H1 (cell line): ENCODE data around the gene AHNAK2. TPM values are rescaled to one million over a fixed set of nuclear protein-coding genes. Genes with fewer than 3 reads are reported as not detected.

Experiments used
- CTCF ChIA-PET: fragments of 300-600 bp; sonication (Branson Sonifier 250); formaldehyde crosslinking; loops from one replicate; lab custom pipeline; 2021; ENCODE audit not compliant: partially characterized antibody; lab: Charles Lee
- POLR2A ChIA-PET: fragments of 300-600 bp; sonication (Branson Sonifier 250); formaldehyde crosslinking; loops from one replicate; lab custom pipeline; 2021; ENCODE audit warnings: inconsistent platforms; ENCODE audit not compliant: partially characterized antibody; lab: Charles Lee
- DNase-seq, 2 experiments: peaks; one replicate each; pipeline versions ENCODE4 v3.0.0 to v3.0.0-alpha.2; 2010 to 2022; ENCODE audit warnings: low spot score in 2 of 2, low read depth in 1 of 2, mixed read lengths in 1 of 2
- FAIRE-seq: peaks from 2 replicates; lab custom pipeline; 2011; peaks lifted over from hg19 to GRCh38; lab: Jason Lieb, UNC
- H2AFZ ChIP-seq: 2 replicates; pipeline ENCODE4 v1.8.1; 2012; ENCODE audit warnings: low read length, inconsistent platforms
- H2AK5ac ChIP-seq: 2 replicates; pipeline ENCODE4 v1.6.1; 2013; ENCODE audit warnings: low read depth, low read length
- H2BK120ac ChIP-seq: replicated peaks from 2 replicates; pipeline ENCODE3; 2013; ENCODE audit warnings: low read depth, low read length, inconsistent platforms
- H2BK12ac ChIP-seq: 2 replicates; pipeline ENCODE4 v1.6.1; 2013; ENCODE audit warnings: low read depth, low read length
- H2BK15ac ChIP-seq: 2 replicates; pipeline ENCODE4 v1.6.1; 2013; ENCODE audit warnings: low read length
- H2BK20ac ChIP-seq: 2 replicates; pipeline ENCODE4 v1.6.1; 2013; ENCODE audit warnings: low read length
- H2BK5ac ChIP-seq: 2 replicates; pipeline ENCODE4 v1.6.1; 2013; ENCODE audit warnings: low read depth, low read length
- H3K14ac ChIP-seq: 2 replicates; pipeline ENCODE4 v1.6.1; 2013; ENCODE audit warnings: inconsistent platforms; ENCODE audit not compliant: insufficient read length
- H3K18ac ChIP-seq: 2 replicates; pipeline ENCODE4 v1.6.1; 2013; ENCODE audit warnings: low read length; ENCODE audit errors: extremely low read depth
- H3K23ac ChIP-seq: 2 replicates; pipeline ENCODE4 v1.6.1; 2013; ENCODE audit warnings: inconsistent platforms; ENCODE audit not compliant: insufficient read length
- H3K23me2 ChIP-seq: 2 replicates; pipeline ENCODE4 v1.6.1; 2013; ENCODE audit warnings: low read depth, low read length
- H3K27ac ChIP-seq: 2 replicates; pipeline ENCODE4 v1.6.1; 2011; ENCODE audit warnings: low read depth, low read length, inconsistent platforms
- H3K27me3 ChIP-seq, 4 experiments: replicated peaks in 1 of 4; 1 replicate in 1 of 4; 2 replicates in 3 of 4; pipeline versions ENCODE4 v1.6.1 to v1.8.1; 2011 to 2013; ENCODE audit warnings: low read length in 3 of 4, mild to moderate bottlenecking in 3 of 4, inconsistent platforms in 2 of 4, mixed read lengths in 2 of 4, moderate library complexity in 1 of 4; ENCODE audit not compliant: control insufficient read depth in 3 of 4, insufficient read depth in 3 of 4; ENCODE audit errors: extremely low read depth in 1 of 4
- H3K36me3 ChIP-seq, 4 experiments: 2 replicates each; pipeline versions ENCODE4 v1.6.1 to v1.8.1; 2011 to 2013; ENCODE audit warnings: mild to moderate bottlenecking in 4 of 4, low read length in 3 of 4, moderate library complexity in 2 of 4, control low read depth in 1 of 4, inconsistent platforms in 1 of 4; ENCODE audit not compliant: insufficient read depth in 4 of 4, control insufficient read depth in 2 of 4
- H3K4ac ChIP-seq: replicated peaks from 2 replicates; pipeline ENCODE3; 2013; ENCODE audit warnings: low read length, low read depth, mixed read lengths, inconsistent platforms; ENCODE audit not compliant: insufficient read length
- H3K4me1 ChIP-seq, 4 experiments: replicated peaks in 1 of 4; 1 replicate in 1 of 4; 2 replicates in 3 of 4; pipeline versions ENCODE4 v1.6.1 to v1.8.1; 2011 to 2013; ENCODE audit warnings: low read length in 3 of 4, inconsistent platforms in 2 of 4, mixed read lengths in 1 of 4; ENCODE audit not compliant: insufficient read depth in 4 of 4, control insufficient read depth in 3 of 4
- H3K4me2 ChIP-seq, 2 experiments: 2 replicates each; pipeline versions ENCODE4 v1.6.1 to v1.8.1; 2011 to 2013; ENCODE audit warnings: low read depth in 2 of 2, low read length in 2 of 2, control low read depth in 1 of 2, inconsistent platforms in 1 of 2, mild to moderate bottlenecking in 1 of 2; ENCODE audit not compliant: insufficient read depth in 1 of 2
- H3K4me3 ChIP-seq, 4 experiments: fragments of 200-600, 300-600 bp in 1 of 4; sonication (generic), shearing (Covaris generic), sonication (Bioruptor Twin) in 1 of 4; 2 replicates each; pipeline versions ENCODE4 v1.5.1 to v1.8.1; 2011 to 2016; ENCODE audit warnings: low read length in 4 of 4, low read depth in 3 of 4, control low read depth in 2 of 4, inconsistent platforms in 2 of 4, mild to moderate bottlenecking in 2 of 4, mixed read lengths in 1 of 4, moderate library complexity in 1 of 4; ENCODE audit not compliant: insufficient read depth in 2 of 4; ENCODE audit errors: extremely low read depth in 1 of 4
- H3K56ac ChIP-seq: replicated peaks from 2 replicates; pipeline ENCODE3; 2013; ENCODE audit warnings: low read depth, mild to moderate bottlenecking, mixed read lengths, low read length, inconsistent platforms; ENCODE audit not compliant: insufficient read length
- H3K79me1 ChIP-seq: 2 replicates; pipeline ENCODE4 v1.6.1; 2013; ENCODE audit warnings: low read depth, low read length, control low read depth
- H3K79me2 ChIP-seq, 2 experiments: 2 replicates each; pipeline versions ENCODE4 v1.6.1 to v1.8.1; 2012 to 2013; ENCODE audit warnings: low read length in 2 of 2, mild to moderate bottlenecking in 2 of 2, inconsistent platforms in 1 of 2; ENCODE audit not compliant: insufficient read depth in 2 of 2, control insufficient read depth in 1 of 2
- H3K9ac ChIP-seq, 4 experiments: replicated peaks in 1 of 4; 1 replicate in 1 of 4; 2 replicates in 3 of 4; pipeline versions ENCODE4 v1.6.1 to v1.8.1; 2011 to 2013; ENCODE audit warnings: low read depth in 3 of 4, low read length in 3 of 4, control low read depth in 2 of 4, mild to moderate bottlenecking in 2 of 4, moderate library complexity in 2 of 4, inconsistent platforms in 1 of 4; ENCODE audit errors: extremely low read depth in 1 of 4
- H3K9me3 ChIP-seq, 2 experiments: 2 replicates each; pipeline versions ENCODE4 v1.6.1 to v1.8.1; 2012 to 2013; ENCODE audit warnings: mild to moderate bottlenecking in 2 of 2, moderate library complexity in 2 of 2, control low read depth in 1 of 2, inconsistent platforms in 1 of 2, low read depth in 1 of 2, low read length in 1 of 2, mixed read lengths in 1 of 2; ENCODE audit not compliant: insufficient read depth in 2 of 2
- H4K20me1 ChIP-seq, 2 experiments: replicated peaks in 1 of 2; 2 replicates each; pipeline versions ENCODE3 to v1.8.1; 2011 to 2013; ENCODE audit warnings: inconsistent platforms in 2 of 2, low read length in 2 of 2, mild to moderate bottlenecking in 1 of 2; ENCODE audit not compliant: insufficient read depth in 2 of 2, control insufficient read depth in 1 of 2
- H4K5ac ChIP-seq: 2 replicates; pipeline ENCODE4 v1.6.1; 2013; ENCODE audit warnings: low read length, low read depth, mixed read lengths, inconsistent platforms; ENCODE audit not compliant: insufficient read length
- H4K8ac ChIP-seq: 2 replicates; pipeline ENCODE4 v1.8.0; 2013; ENCODE audit warnings: mild to moderate bottlenecking, moderate library complexity, low read length, inconsistent platforms; ENCODE audit not compliant: insufficient read depth; ENCODE audit errors: extremely low read depth
- H4K91ac ChIP-seq: replicated peaks from 2 replicates; pipeline ENCODE3; 2013; ENCODE audit warnings: low read length, mixed read lengths, inconsistent platforms; ENCODE audit not compliant: insufficient read length
- BCL11A ChIP-seq, 2 experiments: IDR thresholded peaks; one replicate each; pipeline ENCODE4 v1.6.1; 2011; ENCODE audit warnings: low read depth in 2 of 2, low read length in 2 of 2, mild to moderate bottlenecking in 2 of 2
- BRCA1 ChIP-seq: IDR thresholded peaks from 2 replicates; pipeline ENCODE4 v1.6.1; 2012; ENCODE audit warnings: low read depth, low read length, improper control_type of control experiment
- CBX5 ChIP-seq: fragments of 300-800, 300-1000 bp; sonication (generic); IDR thresholded peaks from 2 replicates; pipeline ENCODE4 v1.7.1; 2016; ENCODE audit warnings: antibody characterized with exemption, low read length, low read depth
- CHD1 ChIP-seq: IDR thresholded peaks from 2 replicates; pipeline ENCODE4 v1.6.1; 2012; ENCODE audit warnings: low read depth, low read length, improper control_type of control experiment
- EGR1 ChIP-seq: IDR thresholded peaks from 2 replicates; pipeline ENCODE4 v1.6.1; 2011; ENCODE audit warnings: low read depth, low read length, borderline replicate concordance
- GABPA ChIP-seq: IDR thresholded peaks from 2 replicates; pipeline ENCODE4 v1.6.1; 2011; ENCODE audit warnings: mild to moderate bottlenecking, low read length, moderate library complexity, borderline replicate concordance; ENCODE audit not compliant: insufficient read depth
- HDAC2 ChIP-seq, 2 experiments: fragments of 300-600 bp in 1 of 2; sonication (generic) in 1 of 2; IDR thresholded peaks; 2 replicates each; pipeline ENCODE4 v1.6.1; 2011 to 2012; ENCODE audit warnings: low read depth in 2 of 2, low read length in 2 of 2, mild to moderate bottlenecking in 2 of 2, moderate library complexity in 2 of 2, borderline replicate concordance in 1 of 2, inconsistent platforms in 1 of 2
- HDAC6 ChIP-seq: IDR thresholded peaks from one replicate; pipeline ENCODE4 v1.7.1; 2012; ENCODE audit warnings: low read depth, mild to moderate bottlenecking, inconsistent platforms, low read length, moderate library complexity
- JUN ChIP-seq: IDR thresholded peaks from 2 replicates; pipeline ENCODE4 v1.6.1; 2011; ENCODE audit warnings: low read depth, mild to moderate bottlenecking, improper control_type of control experiment, low read length
- JUND ChIP-seq: IDR thresholded peaks from 2 replicates; pipeline ENCODE4 v1.6.1; 2011; ENCODE audit warnings: mild to moderate bottlenecking, improper control_type of control experiment, low read length
- MAFK ChIP-seq: IDR thresholded peaks from 2 replicates; pipeline ENCODE4 v1.6.1; 2012; ENCODE audit warnings: low read depth, mild to moderate bottlenecking, improper control_type of control experiment, low read length
- PHF8 ChIP-seq: fragments of 200-600 bp; sonication (generic); conservative IDR thresholded peaks from 2 replicates; pipeline ENCODE4 v1.7.1; 2012; ENCODE audit warnings: low read depth, mild to moderate bottlenecking, inconsistent platforms, low read length, moderate library complexity
- POLR2AphosphoS5 ChIP-seq: IDR thresholded peaks from 2 replicates; pipeline ENCODE4 v1.6.1; 2011; ENCODE audit warnings: low read depth, low read length
- RBBP5 ChIP-seq: IDR thresholded peaks from 2 replicates; pipeline ENCODE4 v1.7.1; 2012; ENCODE audit warnings: low read depth, mild to moderate bottlenecking, inconsistent platforms, low read length, moderate library complexity, borderline replicate concordance
- TCF12 ChIP-seq: IDR thresholded peaks from 2 replicates; pipeline ENCODE4 v1.6.1; 2011; ENCODE audit warnings: low read depth, mild to moderate bottlenecking, low read length
- WGBS, 2 experiments: shearing (Covaris generic) in 1 of 2; methylation state at CpG; one replicate each; pipeline versions ENCODE4 v1.1.6 to v1.1.7; 2013 to 2015; ENCODE audit warnings: low lambda C conversion rate in 2 of 2, mixed read lengths in 2 of 2, inconsistent platforms in 1 of 2, low coverage in 1 of 2, missing lambda C conversion rate in 1 of 2; ENCODE audit not compliant: insufficient replicate concordance in 2 of 2, insufficient coverage in 1 of 2, insufficient read length in 1 of 2; ENCODE audit errors: extremely low coverage in 1 of 2, missing lambda C conversion rate in 1 of 2; 5-methylcytosine and 5-hydroxymethylcytosine counted together
- polyA plus RNA-seq, 7 experiments: library from polyadenylated mRNA; depleted of rRNA in 3 of 7; stranded (reverse) in 5 of 7; unstranded in 2 of 7; fragments of >200 nt in 5 of 7; fragments of 200-250 nt in 2 of 7; gene quantifications; 1 replicate in 5 of 7; 2 replicates in 1 of 7; 4 replicates in 1 of 7; pipeline versions ENCODE4 v1.2.1 to v1.2.3, GENCODE V29; 2011 to 2013; ENCODE audit warnings: missing spikeins in 2 of 7, mixed read lengths in 2 of 7
- total RNA-seq: library from RNA; stranded (reverse); fragmentation: NEBNext Ultra II Directional; extraction: Animal tissue kit (Norgen Biotek cat#: 25700); gene quantifications from 2 replicates; pipeline ENCODE4 v1.2.1, GENCODE V29; 2021

AHNAK2 gene
- total and polyA plus RNA-seq, 2 of the 8 experiments (the other 6 are each of a cell fraction or from before 2014, with no cell fraction given), result 0.95 to 2.0 TPM

DNA sequence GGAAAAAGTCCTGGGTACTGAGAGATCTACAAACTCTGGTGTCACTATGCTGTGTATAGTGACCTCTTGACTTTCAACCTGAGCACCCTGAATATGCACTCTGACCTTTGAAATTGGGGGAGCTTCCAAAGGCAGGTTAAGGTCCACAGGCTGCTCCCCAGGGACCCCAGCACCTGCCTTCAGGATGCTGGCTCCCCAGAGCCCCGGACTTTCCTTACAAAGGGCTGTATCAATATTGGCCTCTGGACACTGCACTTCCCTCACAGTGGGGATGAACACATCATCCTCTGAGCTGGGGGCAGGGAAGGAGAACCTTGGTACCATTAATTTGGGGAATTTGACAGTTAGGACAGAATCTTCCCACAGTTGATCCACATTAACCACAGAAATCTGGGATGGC is 39.2 kb downstream of the AHNAK2 start:
- ChIA-PET CTCF (interaction anchor here (0.6 to 3.3 kb wide), 7 partner anchors 10 to 160 kb away, joined by 3 to 11 read pairs (median 5); no protein-coding TSS in a partner anchor), POLR2A (no interaction called here)
- H4K5ac ChIP-seq, result no peak overlapping the region

More for the DNA sequence above, 39.2 kb downstream of the AHNAK2 start:
- Histone ChIP-seq H3K4ac (no peak overlapping the region), H4K20me1 (no peaks in the 10 kb centered on the region), H2BK5ac (no peak overlapping the region), H3K27me3 (peaks cover 5 to 57% (median 28%) of the 10 kb centered on the region in 4 experiments), H3K56ac (no peak overlapping the region), H2AK5ac (no peak overlapping the region), H2AFZ (no peak overlapping the region), H3K18ac (no peak overlapping the region), H2BK15ac (no peak overlapping the region), H4K91ac (no peak overlapping the region), H3K4me3 (no peak overlapping the region), H3K79me1 (no peaks in the 10 kb centered on the region), H3K23ac (no peak overlapping the region), H2BK12ac (no peak overlapping the region), H3K4me1 (no peaks in the 10 kb centered on the region), H4K8ac (no peak overlapping the region), H3K4me2 (no peak overlapping the region), H3K9me3 (peaks cover 0 to 20% of the 10 kb centered on the region in 2 experiments; a peak in 1 of 4 replicates), H2BK20ac (no peak overlapping the region)
- FAIRE-seq, result no peak
- WGBS, 2 experiments, result 69% methylated on average over 1 of the region's 1 CpG; no CpG with 5 or more reads in 1 of the 2 experiments
- no peak for TF ChIP-seq BRCA1
- no peak for TF ChIP-seq GABPA
- TF ChIP-seq CBX5, result no peak
- no peak for TF ChIP-seq CHD1
- no peak for TF ChIP-seq BCL11A (IDR thresholded peaks at IDR 0.05; ENCODE audit: low read depth in 2 of 2, low read length in 2 of 2)
- no peak for TF ChIP-seq JUN
- TF ChIP-seq EGR1, result no peak
- no peak for TF ChIP-seq TCF12
- no peak for TF ChIP-seq PHF8
- TF ChIP-seq HDAC6, result no peak
- no peak for TF ChIP-seq RBBP5
- TF ChIP-seq HDAC2 (IDR thresholded peaks at IDR 0.05; ENCODE audit: borderline replicate concordance in 1 of 2, low read depth in 2 of 2, low read length in 2 of 2), result no peak
- TF ChIP-seq MAFK, result no peak
- no peak for TF ChIP-seq JUND
- no peak for TF ChIP-seq POLR2AphosphoS5
- TF ChIP-seq, all 59 proteins: peak for 0
- no peak for DNase-seq
- Histone ChIP-seq H3K79me2 (no peaks in the 10 kb centered on the region), H3K9ac (no peak overlapping the region), H3K36me3 (no peaks in the 10 kb centered on the region), H3K27ac (no peak overlapping the region), H3K14ac (no peak overlapping the region), H3K23me2 (peaks cover 2% of the 10 kb centered on the region; the same call in 1 of the 2 replicates), H2BK120ac (no peak overlapping the region)
